GM12878 (cell line): ENCODE data around the gene RABGEF1. TPM values are rescaled to one million over a fixed set of nuclear protein-coding genes. Genes with fewer than 3 reads are reported as not detected.
"Not testable (repeated sequence)": the region's sequence is repeated elsewhere in the genome, so short reads cannot be mapped to it uniquely, and the experiment has no call there.

Experiments
- ATAC-seq: fragments of 200-7000 bp; cut with Tn5 transposase; 3 replicates; pipeline ENCODE4 v1.9.1; 2020; ENCODE audit warnings: mild to moderate bottlenecking, moderate library complexity
- BruUV-seq: library from RNA; stranded (reverse); fragments of 400-500 nt; replicated peaks from 2 replicates; lab custom pipeline; 2021; lab: Mats Ljungman, UMichigan
- CTCF ChIA-PET: fragments of 300-600 bp; sonication (Branson Sonifier 250); formaldehyde crosslinking; extraction: SDS; loops from one replicate; lab custom pipeline; 2021; ENCODE audit warnings: inconsistent platforms; lab: Yijun Ruan, JAX
- POLR2A ChIA-PET: fragments of 350-600 bp; formaldehyde crosslinking; extraction: SDS; loops from one replicate; lab custom pipeline; 2021; ENCODE audit warnings: inconsistent platforms; lab: Charles Lee
- RAD21 ChIA-PET: fragments of 300-600 bp; sonication (Branson Sonifier 250); formaldehyde crosslinking; loops from one replicate; lab custom pipeline; 2023; ENCODE audit warnings: antibody characterized with exemption; ENCODE audit not compliant: unreplicated experiment; lab: Charles Lee
- SMC1A ChIA-PET: fragments of 300-600 bp; sonication (Branson Sonifier 250); formaldehyde crosslinking; loops from one replicate; lab custom pipeline; 2023; ENCODE audit not compliant: unreplicated experiment, uncharacterized antibody; lab: Charles Lee
- DNase-seq: peaks from one replicate; pipeline ENCODE4 v3.0.0-alpha.2; 2011; ENCODE audit warnings: low read depth, low spot score
- FAIRE-seq: peaks from 3 replicates; lab custom pipeline; 2011; peaks lifted over from hg19 to GRCh38; lab: Jason Lieb, UNC
- H2AFZ ChIP-seq: 2 replicates; pipeline ENCODE4 v1.6.0; 2011; ENCODE audit warnings: low read depth, low read length, control low read depth; ENCODE audit not compliant: control insufficient read depth
- H3K27ac ChIP-seq: 2 replicates; pipeline ENCODE4 v1.5.1; 2011; ENCODE audit warnings: control low read depth; ENCODE audit not compliant: control insufficient read depth, insufficient read depth
- H3K27me3 ChIP-seq, 2 experiments: replicated peaks in 1 of 2; 2 replicates each; pipeline versions ENCODE4 v1.6.0 to v1.6.1; 2011; ENCODE audit warnings: low read length in 1 of 2; ENCODE audit not compliant: control insufficient read depth in 2 of 2, insufficient read depth in 2 of 2
- H3K36me3 ChIP-seq, 2 experiments: 2 replicates each; pipeline ENCODE4 v1.5.1; 2011; ENCODE audit warnings: low read length in 1 of 2; ENCODE audit not compliant: control insufficient read depth in 2 of 2, insufficient read depth in 2 of 2
- H3K4me1 ChIP-seq: 2 replicates; pipeline ENCODE4 v1.6.1; 2011; ENCODE audit warnings: mild to moderate bottlenecking, low read length, moderate library complexity, mixed read lengths; ENCODE audit not compliant: control insufficient read depth, insufficient read depth
- H3K4me2 ChIP-seq: 2 replicates; pipeline ENCODE4 v1.6.0; 2011; ENCODE audit warnings: control low read depth; ENCODE audit not compliant: control insufficient read depth, insufficient read depth
- H3K4me3 ChIP-seq: fragments of 200-600 bp; sonication (generic); 2 replicates; pipeline ENCODE4 v1.5.1; 2016
- H3K79me2 ChIP-seq: 2 replicates; pipeline ENCODE4 v1.6.0; 2011; ENCODE audit warnings: low read length; ENCODE audit not compliant: control insufficient read depth, insufficient read depth
- H3K9ac ChIP-seq: 2 replicates; pipeline ENCODE4 v1.8.0; 2011; ENCODE audit warnings: low read length, control low read depth, mixed read lengths; ENCODE audit not compliant: control insufficient read depth, insufficient read depth
- H3K9me3 ChIP-seq: replicated peaks from 3 replicates; pipeline ENCODE4 v1.5.1; 2011; ENCODE audit warnings: mild to moderate bottlenecking, low read length; ENCODE audit not compliant: control insufficient read depth, insufficient read depth
- H4K20me1 ChIP-seq: 2 replicates; pipeline ENCODE4 v1.6.0; 2011; ENCODE audit not compliant: control insufficient read depth, insufficient read depth
- KAT2A ChIP-seq: conservative IDR thresholded peaks from 2 replicates; pipeline ENCODE4 v1.6.1; 2011; ENCODE audit warnings: low read depth, low read length; ENCODE audit not compliant: control insufficient read depth
- RUNX3 ChIP-seq: IDR thresholded peaks from 2 replicates; pipeline ENCODE4 v1.6.1; 2012; ENCODE audit warnings: low read length, inconsistent platforms
- SMAD1 ChIP-seq: fragments of 450-650 bp; IDR thresholded peaks from 2 replicates; pipeline ENCODE4 v1.6.1; 2018; ENCODE audit warnings: mild to moderate bottlenecking, low read depth; ENCODE audit not compliant: partially characterized antibody
- WGBS: methylation state at CpG from one replicate; pipeline ENCODE4 v1.1.6; 2016; ENCODE audit warnings: low lambda C conversion rate; ENCODE audit not compliant: insufficient replicate concordance, insufficient coverage; ENCODE audit errors: missing lambda C conversion rate; 5-methylcytosine and 5-hydroxymethylcytosine counted together
- in situ Hi-C: fragments of 300-500 bp; cut with MboI; formaldehyde crosslinking; loops from 9 replicates; pipeline ENCODE4 v1.14.3; 2018; ENCODE audit warnings: mixed read lengths
- intact Hi-C: fragments of 100-400 bp; cut with micrococcal nuclease; formaldehyde crosslinking; loops from one replicate; pipeline ENCODE4 v1.14.2; 2022; ENCODE audit not compliant: unreplicated experiment
- polyA plus RNA-seq, 11 experiments: library from polyadenylated mRNA; depleted of rRNA in 4 of 11; unstranded in 6 of 11; stranded (reverse) in 5 of 11; fragments of >200 nt; fragmentation: Nextera tagmentation in 4 of 11; fragmentation: Illumina TruSeq in 1 of 11; extraction: Ambion mirVana in 4 of 11; extraction: Trizol in 1 of 11; gene quantifications; 1 replicate in 1 of 11; 2 replicates in 10 of 11; pipeline versions ENCODE4 v1.2.1 to v1.2.3, GENCODE V29; 2011 to 2016; ENCODE audit warnings: inconsistent platforms in 2 of 11, missing spikeins in 2 of 11, low read depth in 1 of 11
- total RNA-seq, 4 experiments: library from RNA; depleted of rRNA in 3 of 4; stranded (reverse); fragments of >200 nt in 3 of 4; fragmentation: Illumina TruSeq in 1 of 4; extraction: Trizol in 1 of 4; gene quantifications; 2 replicates each; pipeline versions ENCODE4 v1.2.1 to v1.2.3, GENCODE V29; 2013 to 2021
- TF ChIP-seq, protein P1 (sequence below): fragments of 450-650 bp; IDR thresholded peaks from 2 replicates; pipeline ENCODE4 v1.6.1; 2016; ENCODE audit warnings: mild to moderate bottlenecking

RABGEF1 gene
- total and polyA plus RNA-seq, 10 of the 15 experiments (the other 5 are each of a cell fraction or from before 2014, with no cell fraction given) = 10.2 to 36.4 (median 26.1) TPM

- TSS peak; percentile 97 for BruUV-seq
- RAD21 ChIA-PET = interaction anchor here (0.7 to 1.6 kb wide), 6 partner anchors 33 to 173 kb away, joined by 3 to 9 read pairs (median 4); no protein-coding TSS in a partner anchor
- peak overlapping the region; percentile 93 for H3K4me3 ChIP-seq
- no peak for ATAC-seq
- TF ChIP-seq, protein P1, sequence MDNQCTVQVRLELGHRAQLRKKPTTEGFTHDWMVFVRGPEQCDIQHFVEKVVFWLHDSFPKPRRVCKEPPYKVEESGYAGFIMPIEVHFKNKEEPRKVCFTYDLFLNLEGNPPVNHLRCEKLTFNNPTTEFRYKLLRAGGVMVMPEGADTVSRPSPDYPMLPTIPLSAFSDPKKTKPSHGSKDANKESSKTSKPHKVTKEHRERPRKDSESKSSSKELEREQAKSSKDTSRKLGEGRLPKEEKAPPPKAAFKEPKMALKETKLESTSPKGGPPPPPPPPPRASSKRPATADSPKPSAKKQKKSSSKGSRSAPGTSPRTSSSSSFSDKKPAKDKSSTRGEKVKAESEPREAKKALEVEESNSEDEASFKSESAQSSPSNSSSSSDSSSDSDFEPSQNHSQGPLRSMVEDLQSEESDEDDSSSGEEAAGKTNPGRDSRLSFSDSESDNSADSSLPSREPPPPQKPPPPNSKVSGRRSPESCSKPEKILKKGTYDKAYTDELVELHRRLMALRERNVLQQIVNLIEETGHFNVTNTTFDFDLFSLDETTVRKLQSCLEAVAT = 0 out of 2 replicates have a peak, but pooled peaks have one; percentile 56
- TF ChIP-seq KAT2A (no peak), RUNX3 (no peak), SMAD1 (no peak)
- POLR2A ChIA-PET = interaction anchor here (0.8 to 1.6 kb wide), 7 partner anchors 59 to 352 kb away, joined by 3 to 5 read pairs (median 3); partner anchors contain the start of genes SBDS and TYW1
- H3K9ac ChIP-seq = peak overlapping the region; percentile 63
- FAIRE-seq = no peak
- no peaks in the 10 kb centered on the region for H3K27me3 ChIP-seq
- no peaks in the 10 kb centered on the region; the same call in 1 of the 2 replicates for H3K4me1 ChIP-seq
- CTCF ChIA-PET = interaction anchor here (0.8 to 2.2 kb wide), 4 partner anchors 10 to 65 kb away, joined by 3 to 6 read pairs (median 4); no protein-coding TSS in a partner anchor
- H3K27ac ChIP-seq = peak overlapping the region; percentile 61
- in situ Hi-C loops (no loop called here), intact Hi-C loops (loop anchor here (2.0 to 10.0 kb wide), 4 partner anchors 41 to 191 kb away; partner anchors contain the start of genes TMEM248 and TYW1)
- H3K79me2 ChIP-seq = no peaks in the 10 kb centered on the region; the same call in 1 of the 2 replicates
- SMC1A ChIA-PET = interaction anchor here (1.0 to 1.9 kb wide), 5 partner anchors 30 to 150 kb away, joined by 3 to 9 read pairs (median 5); partner anchors contain the start of gene SBDS
- peak overlapping the region; percentile 2 for H2AFZ ChIP-seq
- peak overlapping the region; percentile 78 for H3K4me2 ChIP-seq
- H4K20me1 ChIP-seq = no peaks in the 10 kb centered on the region
- 87% methylated on average over 19 of the region's 19 CpGs for WGBS
- no peaks in the 10 kb centered on the region for H3K9me3 ChIP-seq
- no peak for DNase-seq
- H3K36me3 ChIP-seq = no peaks in the 10 kb centered on the region
Measured at GRCh38 chr7:66845379-66846095, 105.0 kb downstream of the RABGEF1 start.

- 95% methylated on average over 4 of the region's 4 CpGs for WGBS
- BruUV-seq, H3K9me3 ChIP-seq, H3K36me3 ChIP-seq, H3K79me2 ChIP-seq, CTCF ChIA-PET, H2AFZ ChIP-seq, in situ Hi-C loops, H3K27me3 ChIP-seq, SMC1A ChIA-PET, H3K4me3 ChIP-seq, RAD21 ChIA-PET, ATAC-seq, H4K20me1 ChIP-seq, POLR2A ChIA-PET, H3K27ac ChIP-seq, H3K9ac ChIP-seq, FAIRE-seq, DNase-seq, H3K4me1 ChIP-seq: not testable (repeated sequence)
- intact Hi-C loops = loop anchor here (10.0 kb wide), 1 partner anchor 191 kb away; no protein-coding TSS in a partner anchor
- H3K4me2 ChIP-seq = peak overlapping the region; percentile 78
Measured at GRCh38 chr7:66846096-66846445, 105.5 kb downstream of the RABGEF1 start.

- SMC1A ChIA-PET, H3K4me1 ChIP-seq, H3K36me3 ChIP-seq, DNase-seq, in situ Hi-C loops, H3K27me3 ChIP-seq, H2AFZ ChIP-seq, H3K9ac ChIP-seq, H3K4me3 ChIP-seq, H3K27ac ChIP-seq, H4K20me1 ChIP-seq, CTCF ChIA-PET, RAD21 ChIA-PET, POLR2A ChIA-PET, BruUV-seq, ATAC-seq, H3K4me2 ChIP-seq, H3K79me2 ChIP-seq, H3K9me3 ChIP-seq, FAIRE-seq: not testable (repeated sequence)
- intact Hi-C loops = loop anchor here (10.0 kb wide), 1 partner anchor 193 kb away; no protein-coding TSS in a partner anchor
- WGBS = 0% methylated on average over 1 of the region's 2 CpGs
Measured at GRCh38 chr7:66847523-66847855, 107.0 kb downstream of the RABGEF1 start.
